GM12878 (cell line): ENCODE results near the gene CCND2. TPM values are rescaled to one million over a fixed set of nuclear protein-coding genes. Genes with fewer than 3 reads are reported as not detected.

Experiments
- CEBPZ ChIP-seq: fragments of 150-350 bp; IDR thresholded peaks from 2 replicates; pipeline ENCODE4 v1.6.1; 2016; ENCODE audit warnings: low read depth, low read length
- CREM ChIP-seq: IDR thresholded peaks from 2 replicates; pipeline ENCODE4 v1.6.1; 2014; ENCODE audit warnings: antibody characterized with exemption, low read depth
- EED ChIP-seq: sonication (generic); IDR thresholded peaks from 2 replicates; pipeline ENCODE4 v1.6.1; 2016; ENCODE audit warnings: antibody characterized with exemption, low read depth
- MXI1 ChIP-seq: fragments of 150-350 bp; IDR thresholded peaks from 2 replicates; pipeline ENCODE4 v1.6.1; 2011; ENCODE audit warnings: low read depth, mild to moderate bottlenecking, inconsistent platforms, low read length, improper control_type of control experiment
- POU2F2 ChIP-seq: IDR thresholded peaks from 3 replicates; pipeline ENCODE4 v1.6.1; 2011; ENCODE audit warnings: low read depth, mild to moderate bottlenecking, low read length, borderline replicate concordance
- polyA plus RNA-seq, 11 experiments: library from polyadenylated mRNA; depleted of rRNA in 4 of 11; unstranded in 6 of 11; stranded (reverse) in 5 of 11; fragments of >200 nt; fragmentation: Nextera tagmentation in 4 of 11; fragmentation: Illumina TruSeq in 1 of 11; extraction: Ambion mirVana in 4 of 11; extraction: Trizol in 1 of 11; gene quantifications; 1 replicate in 1 of 11; 2 replicates in 10 of 11; pipeline versions ENCODE4 v1.2.1 to v1.2.3, GENCODE V29; 2011 to 2016; ENCODE audit warnings: inconsistent platforms in 2 of 11, missing spikeins in 2 of 11, low read depth in 1 of 11
- total RNA-seq, 4 experiments: library from RNA; depleted of rRNA in 3 of 4; stranded (reverse); fragments of >200 nt in 3 of 4; fragmentation: Illumina TruSeq in 1 of 4; extraction: Trizol in 1 of 4; gene quantifications; 2 replicates each; pipeline versions ENCODE4 v1.2.1 to v1.2.3, GENCODE V29; 2013 to 2021
- TF ChIP-seq, protein P1 (sequence below): fragments of 450-650 bp; IDR thresholded peaks from 2 replicates; pipeline ENCODE4 v1.6.1; 2017; ENCODE audit warnings: antibody characterized with exemption, mild to moderate bottlenecking, moderate library complexity
- TF ChIP-seq, protein P2 (sequence below): IDR thresholded peaks from 2 replicates; pipeline ENCODE4 v1.6.1; 2012; ENCODE audit warnings: low read depth, low read length, improper control_type of control experiment

Gene CCND2
- total and polyA plus RNA-seq, 10 of the 15 experiments (the other 5 are each of a cell fraction or from before 2014, with no cell fraction given), result 30.1 to 263 (median 152) TPM

- TF ChIP-seq, protein P1, sequence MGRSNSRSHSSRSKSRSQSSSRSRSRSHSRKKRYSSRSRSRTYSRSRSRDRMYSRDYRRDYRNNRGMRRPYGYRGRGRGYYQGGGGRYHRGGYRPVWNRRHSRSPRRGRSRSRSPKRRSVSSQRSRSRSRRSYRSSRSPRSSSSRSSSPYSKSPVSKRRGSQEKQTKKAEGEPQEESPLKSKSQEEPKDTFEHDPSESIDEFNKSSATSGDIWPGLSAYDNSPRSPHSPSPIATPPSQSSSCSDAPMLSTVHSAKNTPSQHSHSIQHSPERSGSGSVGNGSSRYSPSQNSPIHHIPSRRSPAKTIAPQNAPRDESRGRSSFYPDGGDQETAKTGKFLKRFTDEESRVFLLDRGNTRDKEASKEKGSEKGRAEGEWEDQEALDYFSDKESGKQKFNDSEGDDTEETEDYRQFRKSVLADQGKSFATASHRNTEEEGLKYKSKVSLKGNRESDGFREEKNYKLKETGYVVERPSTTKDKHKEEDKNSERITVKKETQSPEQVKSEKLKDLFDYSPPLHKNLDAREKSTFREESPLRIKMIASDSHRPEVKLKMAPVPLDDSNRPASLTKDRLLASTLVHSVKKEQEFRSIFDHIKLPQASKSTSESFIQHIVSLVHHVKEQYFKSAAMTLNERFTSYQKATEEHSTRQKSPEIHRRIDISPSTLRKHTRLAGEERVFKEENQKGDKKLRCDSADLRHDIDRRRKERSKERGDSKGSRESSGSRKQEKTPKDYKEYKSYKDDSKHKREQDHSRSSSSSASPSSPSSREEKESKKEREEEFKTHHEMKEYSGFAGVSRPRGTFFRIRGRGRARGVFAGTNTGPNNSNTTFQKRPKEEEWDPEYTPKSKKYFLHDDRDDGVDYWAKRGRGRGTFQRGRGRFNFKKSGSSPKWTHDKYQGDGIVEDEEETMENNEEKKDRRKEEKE, result no peak
- TF ChIP-seq EED, result no peak; the same call in 1 of the 2 replicates
- TF ChIP-seq CREM, result peak; percentile 40; the same call in 1 of the 2 replicates
- TF ChIP-seq MXI1, result no peak
- TF ChIP-seq, protein P2, sequence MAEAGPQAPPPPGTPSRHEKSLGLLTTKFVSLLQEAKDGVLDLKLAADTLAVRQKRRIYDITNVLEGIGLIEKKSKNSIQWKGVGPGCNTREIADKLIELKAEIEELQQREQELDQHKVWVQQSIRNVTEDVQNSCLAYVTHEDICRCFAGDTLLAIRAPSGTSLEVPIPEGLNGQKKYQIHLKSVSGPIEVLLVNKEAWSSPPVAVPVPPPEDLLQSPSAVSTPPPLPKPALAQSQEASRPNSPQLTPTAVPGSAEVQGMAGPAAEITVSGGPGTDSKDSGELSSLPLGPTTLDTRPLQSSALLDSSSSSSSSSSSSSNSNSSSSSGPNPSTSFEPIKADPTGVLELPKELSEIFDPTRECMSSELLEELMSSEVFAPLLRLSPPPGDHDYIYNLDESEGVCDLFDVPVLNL, result no peak
- TF ChIP-seq POU2F2, result 0 out of 3 replicates have a peak, but pooled peaks have one; percentile 34
- TF ChIP-seq CEBPZ, result no peak
- TF ChIP-seq, all 136 proteins: peak for 24
These were observed 1.7 kb upstream of the CCND2 start (continued) for GRCh38 chr12:4271717-4272423.
